Activated T-helper 1 cell treated with anti-CD3 and anti-CD28 coated beads, Interleukin-12 subunit alpha, Interleukin-12 subunit beta, Interleukin-2, Interleukin-4 antibody, amounts not matched to agents 30 ng/mL and 10 ng/mL and 1 ng/mL, durations not matched to agents 14 hours and 24 hours and 36 hours (primary cell): ENCODE data around the gene CASP7. TPM values are rescaled to one million over a fixed set of nuclear protein-coding genes. Genes with fewer than 3 reads are reported as not detected.
"Not testable (repeated sequence)": the region's sequence is repeated elsewhere in the genome, so short reads cannot be mapped to it uniquely, and the experiment has no call there.

ENCODE experiments used
- DNase-seq: peaks from one replicate; pipeline ENCODE4 v3.0.0; 2021; ENCODE audit warnings: low spot score
- H3K27ac Mint-ChIP-seq: one replicate; pipeline ENCODE4 v1.8.0; 2021; ENCODE audit warnings: mild to moderate bottlenecking, mixed read lengths
- H3K27me3 Mint-ChIP-seq: one replicate; pipeline ENCODE4 v1.8.0; 2022; ENCODE audit warnings: mild to moderate bottlenecking, moderate library complexity, mixed read lengths; ENCODE audit not compliant: insufficient read depth
- H3K36me3 Mint-ChIP-seq: one replicate; pipeline ENCODE4 v1.8.0; 2021; ENCODE audit warnings: low read depth, mixed read lengths
- H3K4me1 Mint-ChIP-seq: one replicate; pipeline ENCODE4 v1.8.0; 2021; ENCODE audit warnings: low read depth, mixed read lengths
- H3K4me3 Mint-ChIP-seq: one replicate; pipeline ENCODE4 v1.8.0; 2021; ENCODE audit warnings: mild to moderate bottlenecking, moderate library complexity, mixed read lengths
- H3K9me3 Mint-ChIP-seq: one replicate; pipeline ENCODE4 v1.8.0; 2021; ENCODE audit warnings: mixed read lengths
- intact Hi-C: fragments of 100-400 bp; cut with micrococcal nuclease; formaldehyde crosslinking; loops from one replicate; pipeline ENCODE4 v1.15.1; 2024
- total RNA-seq: library from RNA; stranded (reverse); gene quantifications from 2 replicates; pipeline ENCODE4 v1.2.3, GENCODE V29; 2022

CASP7 gene
- total RNA-seq, 1 donor from 2014 or later, result 25.1 TPM

- intact Hi-C loops, result no loop called here
- Mint-ChIP-seq H3K36me3 (no peaks in the 10 kb centered on the region), H3K4me3 (no peak overlapping the region), H3K27me3 (peaks cover 12% of the 10 kb centered on the region), H3K27ac (no peak overlapping the region), H3K9me3 (no peaks in the 10 kb centered on the region), H3K4me1 (no peaks in the 10 kb centered on the region)
- no peak for DNase-seq
These were observed 27.8 kb upstream of the CASP7 start for GRCh38 chr10:113651898-113652297.

- DNase-seq, H3K4me1 Mint-ChIP-seq, H3K4me3 Mint-ChIP-seq, H3K27ac Mint-ChIP-seq, intact Hi-C loops, H3K9me3 Mint-ChIP-seq, H3K36me3 Mint-ChIP-seq: not testable (repeated sequence)
- peaks cover 12% of the 10 kb centered on the region for H3K27me3 Mint-ChIP-seq
These were observed 27.3 kb upstream of the CASP7 start for GRCh38 chr10:113652456-113652855.

- H3K4me3 Mint-ChIP-seq, result no peak overlapping the region
- no peak for DNase-seq
- no peak overlapping the region for H3K27ac Mint-ChIP-seq
- H3K4me1 Mint-ChIP-seq, result no peaks in the 10 kb centered on the region
- intact Hi-C loops, result no loop called here
- no peaks in the 10 kb centered on the region for H3K9me3 Mint-ChIP-seq
- H3K36me3 Mint-ChIP-seq, result no peaks in the 10 kb centered on the region
- peaks cover 13% of the 10 kb centered on the region for H3K27me3 Mint-ChIP-seq
These were observed 22.8 kb upstream of the CASP7 start for GRCh38 chr10:113656896-113657295.

- H3K27me3 Mint-ChIP-seq, result peaks cover 14% of the 10 kb centered on the region
- intact Hi-C loops, result no loop called here
- no peak overlapping the region for H3K4me3 Mint-ChIP-seq
- H3K9me3 Mint-ChIP-seq, result no peaks in the 10 kb centered on the region
- H3K4me1 Mint-ChIP-seq, result no peaks in the 10 kb centered on the region
- no peaks in the 10 kb centered on the region for H3K36me3 Mint-ChIP-seq
- DNase-seq, result no peak
- no peak overlapping the region for H3K27ac Mint-ChIP-seq
These were observed 22.2 kb upstream of the CASP7 start for GRCh38 chr10:113657544-113657943.

- Mint-ChIP-seq H3K36me3 (no peaks in the 10 kb centered on the region), H3K27ac (no peak overlapping the region), H3K9me3 (no peaks in the 10 kb centered on the region), H3K27me3 (peaks cover 13% of the 10 kb centered on the region), H3K4me3 (no peak overlapping the region), H3K4me1 (peaks cover 5% of the 10 kb centered on the region)
- intact Hi-C loops, result no loop called here
- no peak for DNase-seq
These were observed 18.4 kb upstream of the CASP7 start for GRCh38 chr10:113661332-113661731.

GRCh38 chr10:113663142-113663541 lies 16.6 kb upstream of the CASP7 start:
- intact Hi-C loops, result no loop called here
- H3K4me1 Mint-ChIP-seq, result peaks cover 15% of the 10 kb centered on the region
- H3K36me3 Mint-ChIP-seq, result no peaks in the 10 kb centered on the region
- DNase-seq, result no peak
- H3K27me3 Mint-ChIP-seq, result peaks cover 13% of the 10 kb centered on the region
- no peak overlapping the region for H3K4me3 Mint-ChIP-seq
- H3K27ac Mint-ChIP-seq, result no peak overlapping the region
- H3K9me3 Mint-ChIP-seq, result no peaks in the 10 kb centered on the region

- intact Hi-C loops, result no loop called here
- Mint-ChIP-seq H3K27me3 (peaks cover 13% of the 10 kb centered on the region), H3K9me3 (no peaks in the 10 kb centered on the region), H3K36me3 (no peaks in the 10 kb centered on the region), H3K27ac (no peak within 1 kb of the TSS), H3K4me3 (no peak within 1 kb of the TSS), H3K4me1 (peaks cover 15% of the 10 kb centered on the region)
- no peak for DNase-seq
These were observed 15.8 kb upstream of the CASP7 start, which contains the start of gene NRAP for GRCh38 chr10:113663908-113664307. TSS of gene NRAP (minus strand) at chr10:113664041. CDS start at chr10:113663882, 159 bp downstream.

- Mint-ChIP-seq H3K4me1 (peaks cover 15% of the 10 kb centered on the region), H3K9me3 (peaks cover 5% of the 10 kb centered on the region), H3K27ac (no peak overlapping the region), H3K4me3 (no peak overlapping the region), H3K27me3 (peaks cover 9% of the 10 kb centered on the region), H3K36me3 (no peaks in the 10 kb centered on the region)
- DNase-seq, result no peak
- intact Hi-C loops, result no loop called here
These were observed 14.4 kb upstream of the CASP7 start for GRCh38 chr10:113665352-113665751.

GRCh38 chr10:113665806-113666354 lies 13.8 kb upstream of the CASP7 start:
- Mint-ChIP-seq H3K27ac (no peak overlapping the region), H3K27me3 (peaks cover 9% of the 10 kb centered on the region), H3K4me1 (peaks cover 15% of the 10 kb centered on the region), H3K36me3 (no peaks in the 10 kb centered on the region), H3K4me3 (no peak overlapping the region), H3K9me3 (peaks cover 10% of the 10 kb centered on the region)
- no peak for DNase-seq
- intact Hi-C loops, result no loop called here

- H3K27me3 Mint-ChIP-seq, result peaks cover 12% of the 10 kb centered on the region
- H3K4me1 Mint-ChIP-seq, result peaks cover 15% of the 10 kb centered on the region
- no peak overlapping the region for H3K4me3 Mint-ChIP-seq
- H3K36me3 Mint-ChIP-seq, result no peaks in the 10 kb centered on the region
- peak overlapping the region; percentile 56 for H3K27ac Mint-ChIP-seq
- peaks cover 13% of the 10 kb centered on the region for H3K9me3 Mint-ChIP-seq
- no peak for DNase-seq
- intact Hi-C loops, result no loop called here
These were observed 12.9 kb upstream of the CASP7 start for GRCh38 chr10:113666682-113667252.

- peaks cover 57% of the 10 kb centered on the region for H3K4me1 Mint-ChIP-seq
- H3K27me3 Mint-ChIP-seq, result peaks cover 3% of the 10 kb centered on the region
- H3K27ac Mint-ChIP-seq, result peak overlapping the region; percentile 98
- intact Hi-C loops, result loop anchor here (1.0 to 10.0 kb wide), 9 partner anchors 280 to 1288 kb away; partner anchors contain the start of gene CCDC186
- H3K4me3 Mint-ChIP-seq, result peak overlapping the region; percentile 99
- peaks cover 22% of the 10 kb centered on the region for H3K9me3 Mint-ChIP-seq
- DNase-seq, result peak; percentile 20
- H3K36me3 Mint-ChIP-seq, result peaks cover 29% of the 10 kb centered on the region
These were observed 739 bp downstream of the CASP7 start for GRCh38 chr10:113680190-113681111.

- H3K4me1 Mint-ChIP-seq, result peaks cover 61% of the 10 kb centered on the region
- H3K27ac Mint-ChIP-seq, result peak overlapping the region; percentile 98
- peaks cover 35% of the 10 kb centered on the region for H3K36me3 Mint-ChIP-seq
- peak overlapping the region; percentile 99 for H3K4me3 Mint-ChIP-seq
- peaks cover 32% of the 10 kb centered on the region for H3K9me3 Mint-ChIP-seq
- peak; percentile 46 for DNase-seq
- H3K27me3 Mint-ChIP-seq, result no peaks in the 10 kb centered on the region
- intact Hi-C loops, result loop anchor here (1.0 to 10.0 kb wide), 10 partner anchors 25 to 1290 kb away; no protein-coding TSS in a partner anchor
These were observed 2.1 kb downstream of the CASP7 start for GRCh38 chr10:113681533-113682470.
